Activated CD8-positive, alpha-beta memory T cell treated with anti-CD3 and anti-CD28 coated beads, Interleukin-2, amount 10 ng/mL, durations not matched to agents 7 days and 5 days (primary cell): Measurements from ENCODE around the gene ADAM15. TPM values are rescaled to one million over a fixed set of nuclear protein-coding genes. Genes with fewer than 3 reads are reported as not detected.

Experiments
- ATAC-seq: fragments of 150-1000 bp; cut with Tn5 transposase; one replicate; pipeline ENCODE4 v1.10.0; 2021; ENCODE audit warnings: moderate library complexity
- CTCF ChIA-PET: fragments of 350-600 bp; sonication (Branson Sonifier 250); formaldehyde crosslinking; loops from one replicate; lab custom pipeline; 2021; ENCODE audit warnings: antibody characterized with exemption; lab: Charles Lee
- DNase-seq: peaks from one replicate; pipeline ENCODE4 v3.0.0-alpha.2; 2020
- H3K27ac Mint-ChIP-seq: one replicate; pipeline ENCODE4 v1.8.0; 2021; ENCODE audit warnings: mild to moderate bottlenecking, mixed read lengths
- H3K27me3 Mint-ChIP-seq: one replicate; pipeline ENCODE4 v1.8.0; 2021; ENCODE audit warnings: mixed read lengths
- H3K36me3 Mint-ChIP-seq: one replicate; pipeline ENCODE4 v1.8.0; 2021; ENCODE audit warnings: mild to moderate bottlenecking, mixed read lengths
- H3K4me1 Mint-ChIP-seq: one replicate; pipeline ENCODE4 v1.8.0; 2021; ENCODE audit warnings: mixed read lengths
- H3K4me3 Mint-ChIP-seq: one replicate; pipeline ENCODE4 v1.8.0; 2021; ENCODE audit warnings: mild to moderate bottlenecking, moderate library complexity, mixed read lengths
- H3K9me3 Mint-ChIP-seq: one replicate; pipeline ENCODE4 v1.8.0; 2022; ENCODE audit warnings: low read depth, mixed read lengths
- total RNA-seq, 2 experiments: library from RNA; stranded (reverse); gene quantifications; one replicate each; pipeline ENCODE4 v1.2.3, GENCODE V29; 2021

ADAM15 gene
- total RNA-seq, 2 experiments from 2014 or later: 41.7 to 47.5 TPM

DNA sequence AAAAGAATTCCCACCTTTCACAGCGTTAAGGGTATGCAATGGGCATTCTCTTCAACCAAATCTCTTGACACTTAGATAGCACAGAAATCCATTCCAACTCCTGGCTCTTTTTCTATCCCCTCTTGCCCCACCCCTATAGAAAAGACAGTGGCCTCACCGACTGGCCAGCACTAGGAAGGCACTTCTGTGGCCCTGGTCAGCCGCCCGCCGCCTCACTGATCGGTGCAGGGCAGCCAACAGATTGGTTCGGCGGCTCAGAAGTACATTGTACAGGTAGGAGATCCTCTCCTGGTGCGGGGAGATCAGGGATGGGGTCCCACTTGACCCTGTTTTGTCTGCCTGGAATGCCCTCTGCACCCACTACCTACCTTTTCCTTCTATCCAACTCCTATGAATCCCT, 26.8 kb upstream of the ADAM15 start:
- Mint-ChIP-seq H3K27me3 (no peaks in the 10 kb centered on the region), H3K27ac (no peak overlapping the region), H3K9me3 (no peaks in the 10 kb centered on the region), H3K4me1 (peaks cover 2% of the 10 kb centered on the region), H3K4me3 (no peak overlapping the region), H3K36me3 (no peaks in the 10 kb centered on the region)
- DNase-seq: no peak
- ATAC-seq: no peak
- CTCF ChIA-PET: interaction anchor here (0.6 to 1.1 kb wide), 2 partner anchors 21 to 69 kb away, joined by 3 read pairs; partner anchors contain the start of gene PBXIP1

DNA sequence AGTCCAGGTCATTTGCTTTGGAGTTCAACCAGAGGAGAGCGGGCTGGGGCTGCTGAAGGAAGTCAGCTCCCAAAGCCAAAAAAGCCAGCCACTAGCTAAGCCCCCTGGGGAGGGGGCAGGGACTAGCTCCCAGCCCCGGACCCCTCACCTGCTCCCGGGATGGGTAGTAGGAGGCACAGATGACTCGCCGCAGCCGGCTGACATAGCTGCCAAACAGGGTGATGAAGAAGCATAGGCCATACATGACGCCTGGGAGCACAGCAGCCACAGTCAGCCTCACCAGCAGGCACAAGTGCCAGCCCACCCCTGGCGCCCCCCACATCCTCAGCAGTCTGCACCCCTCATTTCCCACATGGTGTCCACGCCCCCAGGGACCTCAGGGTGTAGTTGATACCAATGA, 25.0 kb upstream of the ADAM15 start:
- no peak for ATAC-seq
- CTCF ChIA-PET: interaction anchor here (1.1 to 1.5 kb wide), 2 partner anchors 9 to 10 kb away, joined by 3 to 12 read pairs; no protein-coding TSS in a partner anchor
- no peaks in the 10 kb centered on the region for H3K27me3 Mint-ChIP-seq
- H3K4me3 Mint-ChIP-seq: no peak overlapping the region
- no peaks in the 10 kb centered on the region for H3K9me3 Mint-ChIP-seq
- no peaks in the 10 kb centered on the region for H3K36me3 Mint-ChIP-seq
- DNase-seq: no peak
- H3K4me1 Mint-ChIP-seq: peaks cover 2% of the 10 kb centered on the region
- H3K27ac Mint-ChIP-seq: no peak overlapping the region

DNA sequence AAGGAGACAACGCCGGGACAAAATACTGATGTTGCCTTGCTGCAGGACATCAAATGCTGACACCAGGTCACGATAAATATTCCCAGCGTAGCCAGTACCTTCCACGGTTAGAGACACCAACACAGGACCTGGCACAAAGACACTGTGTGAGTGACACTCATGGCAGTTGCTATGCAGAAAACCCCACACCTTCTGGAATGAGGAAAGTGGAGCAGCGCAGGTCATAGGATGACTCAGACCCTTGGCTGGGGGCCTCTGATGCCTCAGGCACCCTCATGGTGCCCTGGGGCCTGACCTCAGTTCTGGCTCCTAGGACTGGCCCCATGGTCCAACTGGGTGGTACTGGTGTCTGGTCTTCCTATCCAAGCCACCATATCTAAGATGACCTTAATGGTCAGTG, 24.5 kb upstream of the ADAM15 start:
- H3K4me3 Mint-ChIP-seq: no peak overlapping the region
- H3K4me1 Mint-ChIP-seq: peaks cover 2% of the 10 kb centered on the region
- no peaks in the 10 kb centered on the region for H3K36me3 Mint-ChIP-seq
- no peak overlapping the region for H3K27ac Mint-ChIP-seq
- ATAC-seq (no peak), DNase-seq (no peak)
- H3K27me3 Mint-ChIP-seq: no peaks in the 10 kb centered on the region
- H3K9me3 Mint-ChIP-seq: no peaks in the 10 kb centered on the region
- CTCF ChIA-PET: interaction anchor here (1.1 kb wide), 1 partner anchor 9 kb away, joined by 12 read pairs; no protein-coding TSS in a partner anchor

DNA sequence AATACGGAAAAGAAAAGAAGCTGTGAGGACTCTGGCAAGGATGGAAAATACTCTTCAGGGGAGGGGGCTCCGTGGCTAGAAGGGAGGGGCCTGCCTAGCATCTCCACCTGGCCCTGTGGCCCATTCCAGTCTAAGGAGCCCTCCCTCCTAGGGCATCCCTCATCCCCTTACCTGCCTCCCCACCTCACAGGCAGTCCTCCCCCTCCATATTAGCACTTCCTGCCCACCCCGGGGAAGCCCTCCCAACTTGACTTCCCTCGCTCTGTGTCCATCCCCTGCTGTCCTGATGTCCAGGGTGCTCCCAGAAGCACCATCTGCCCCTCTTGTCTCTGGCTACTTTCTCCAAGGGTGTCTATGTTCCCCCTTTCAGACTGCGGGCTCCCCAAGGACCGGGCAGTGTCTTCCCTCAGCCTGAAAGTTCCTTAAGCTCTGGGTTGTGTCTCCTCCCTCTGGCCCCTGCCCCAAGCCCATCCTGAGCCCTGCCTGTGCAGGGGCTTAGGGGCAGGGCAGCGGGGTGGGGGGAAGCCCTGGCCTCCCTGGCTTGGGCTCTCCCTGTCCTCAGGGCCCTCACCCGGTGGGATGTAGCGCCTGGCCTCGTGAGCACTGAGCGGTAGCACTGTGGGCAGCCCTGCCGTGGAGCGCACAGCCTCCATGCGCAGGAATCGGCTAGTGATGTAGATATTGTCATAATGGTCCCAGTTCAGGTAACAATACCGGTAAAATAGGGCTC, 21.4 kb upstream of the ADAM15 start:
- no peaks in the 10 kb centered on the region for H3K9me3 Mint-ChIP-seq
- DNase-seq: no peak
- no peaks in the 10 kb centered on the region for H3K36me3 Mint-ChIP-seq
- no peak for ATAC-seq
- no peak overlapping the region for H3K27ac Mint-ChIP-seq
- H3K4me3 Mint-ChIP-seq: no peak overlapping the region
- H3K27me3 Mint-ChIP-seq: peaks cover 6% of the 10 kb centered on the region
- H3K4me1 Mint-ChIP-seq: no peaks in the 10 kb centered on the region
- CTCF ChIA-PET: interaction anchor here (1.6 to 3.8 kb wide), 3 partner anchors 12 to 14 kb away, joined by 6 to 12 read pairs (median 9); no protein-coding TSS in a partner anchor

DNA sequence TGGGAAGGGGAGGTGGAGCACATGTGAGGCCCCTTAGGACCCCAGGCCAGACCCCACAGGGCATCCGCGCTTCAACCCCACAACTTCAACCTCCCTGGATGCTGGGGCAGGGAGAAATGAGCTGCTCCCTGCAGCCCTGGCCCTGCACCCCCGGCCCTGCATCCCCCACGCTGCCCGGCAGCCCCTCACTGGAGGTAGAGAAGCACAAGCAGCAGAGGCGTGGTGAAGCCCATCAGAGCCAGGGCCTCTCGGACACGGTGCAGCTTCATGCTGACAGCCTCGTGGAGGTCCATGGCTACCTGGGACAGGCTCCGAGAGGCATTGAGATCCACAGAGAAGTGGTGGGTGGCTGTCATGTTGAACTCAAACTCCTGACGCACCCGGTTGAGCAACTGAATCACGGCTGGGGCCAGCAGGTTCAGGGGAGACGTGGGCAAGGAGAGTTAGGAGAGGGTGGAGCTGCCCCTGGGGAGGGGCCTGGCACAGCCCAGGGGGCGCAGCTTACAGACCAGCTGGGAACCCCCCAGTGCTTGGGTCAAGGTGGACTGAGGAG, 20.8 kb upstream of the ADAM15 start:
- DNase-seq: no peak
- Mint-ChIP-seq H3K27me3 (peaks cover 11% of the 10 kb centered on the region), H3K4me3 (no peak overlapping the region), H3K4me1 (no peaks in the 10 kb centered on the region), H3K36me3 (no peaks in the 10 kb centered on the region), H3K27ac (no peak overlapping the region), H3K9me3 (no peaks in the 10 kb centered on the region)
- peak; percentile 22 for ATAC-seq
- CTCF ChIA-PET: interaction anchor here (1.6 to 3.8 kb wide), 2 partner anchors 13 to 14 kb away, joined by 6 to 12 read pairs; no protein-coding TSS in a partner anchor

DNA sequence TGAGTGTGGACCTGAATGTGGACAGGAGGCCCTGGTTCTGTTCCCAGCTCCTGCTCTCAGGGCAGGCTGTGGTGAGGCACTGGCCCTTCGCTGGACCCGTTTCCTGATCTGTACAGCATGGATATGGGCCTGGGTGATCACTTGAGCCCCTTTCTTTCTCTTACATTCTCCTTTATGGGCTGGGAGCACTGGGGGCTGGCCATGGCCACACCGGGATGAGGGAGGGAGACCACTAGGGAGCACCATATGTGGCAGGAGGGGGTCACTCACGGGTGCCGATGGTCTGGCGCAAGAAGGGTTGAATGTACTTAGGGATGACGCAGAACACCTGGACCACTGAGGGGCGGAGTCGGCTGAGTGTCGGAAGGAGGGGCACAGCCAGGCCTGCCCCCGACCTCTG, 20.2 kb upstream of the ADAM15 start:
- peaks cover 13% of the 10 kb centered on the region for H3K27me3 Mint-ChIP-seq
- no peaks in the 10 kb centered on the region for H3K9me3 Mint-ChIP-seq
- no peaks in the 10 kb centered on the region for H3K4me1 Mint-ChIP-seq
- ATAC-seq: no peak
- DNase-seq: no peak
- no peaks in the 10 kb centered on the region for H3K36me3 Mint-ChIP-seq
- no peak overlapping the region for H3K4me3 Mint-ChIP-seq
- CTCF ChIA-PET: interaction anchor here (1.6 to 3.8 kb wide), 2 partner anchors 13 kb away, joined by 6 to 12 read pairs; no protein-coding TSS in a partner anchor
- no peak overlapping the region for H3K27ac Mint-ChIP-seq

GRCh38 chr1:155032886-155033285, 18.2 kb upstream of the ADAM15 start:
- DNase-seq (no peak), ATAC-seq (no peak)
- Mint-ChIP-seq H3K4me3 (no peak overlapping the region), H3K36me3 (no peaks in the 10 kb centered on the region), H3K4me1 (no peaks in the 10 kb centered on the region), H3K9me3 (no peaks in the 10 kb centered on the region), H3K27me3 (peaks cover 21% of the 10 kb centered on the region), H3K27ac (no peak overlapping the region)
- CTCF ChIA-PET: interaction anchor here (0.7 to 1.8 kb wide), 5 partner anchors 11 to 52 kb away, joined by 3 to 13 read pairs (median 4); partner anchors contain the start of gene ADAM15

GRCh38 chr1:155033524-155033923, 17.6 kb upstream of the ADAM15 start, which contains the start of the genes DCST1 and DCST2:
Gene DCST1, plus strand, starts transcription at chr1:155033824. Its CDS starts 213 bp downstream, at chr1:155034037.
Gene DCST2, minus strand, starts transcription at chr1:155033781. Its CDS starts 80 bp downstream, at chr1:155033701.
- H3K4me1 Mint-ChIP-seq: no peaks in the 10 kb centered on the region
- ATAC-seq (no peak), DNase-seq (no peak)
- no peak within 1 kb of the TSS for H3K4me3 Mint-ChIP-seq
- peaks cover 26% of the 10 kb centered on the region for H3K27me3 Mint-ChIP-seq
- no peaks in the 10 kb centered on the region for H3K9me3 Mint-ChIP-seq
- CTCF ChIA-PET: interaction anchor here (0.9 to 1.8 kb wide), 4 partner anchors 10 to 51 kb away, joined by 3 to 13 read pairs (median 4); no protein-coding TSS in a partner anchor
- no peak within 1 kb of the TSS for H3K27ac Mint-ChIP-seq
- no peaks in the 10 kb centered on the region for H3K36me3 Mint-ChIP-seq

- H3K27me3 Mint-ChIP-seq: peaks cover 28% of the 10 kb centered on the region
- no peak for DNase-seq
- H3K4me1 Mint-ChIP-seq: peaks cover 4% of the 10 kb centered on the region
- no peaks in the 10 kb centered on the region for H3K9me3 Mint-ChIP-seq
- no peak overlapping the region for H3K4me3 Mint-ChIP-seq
- no peak overlapping the region for H3K27ac Mint-ChIP-seq
- no peak for ATAC-seq
- no peaks in the 10 kb centered on the region for H3K36me3 Mint-ChIP-seq
- CTCF ChIA-PET: interaction anchor here (0.7 to 1.9 kb wide), 3 partner anchors 11 to 17 kb away, joined by 3 to 9 read pairs (median 7); partner anchors contain the start of gene ADAM15
Observed at GRCh38 chr1:155034318-155035208, 16.6 kb upstream of the ADAM15 start.

- Mint-ChIP-seq H3K36me3 (no peaks in the 10 kb centered on the region), H3K27me3 (peaks cover 30% of the 10 kb centered on the region), H3K27ac (no peak overlapping the region), H3K4me1 (peaks cover 4% of the 10 kb centered on the region), H3K4me3 (no peak overlapping the region), H3K9me3 (no peaks in the 10 kb centered on the region)
- ATAC-seq (no peak), DNase-seq (no peak)
- CTCF ChIA-PET: no interaction called here
Observed at GRCh38 chr1:155035936-155036335, 15.2 kb upstream of the ADAM15 start.

DNA sequence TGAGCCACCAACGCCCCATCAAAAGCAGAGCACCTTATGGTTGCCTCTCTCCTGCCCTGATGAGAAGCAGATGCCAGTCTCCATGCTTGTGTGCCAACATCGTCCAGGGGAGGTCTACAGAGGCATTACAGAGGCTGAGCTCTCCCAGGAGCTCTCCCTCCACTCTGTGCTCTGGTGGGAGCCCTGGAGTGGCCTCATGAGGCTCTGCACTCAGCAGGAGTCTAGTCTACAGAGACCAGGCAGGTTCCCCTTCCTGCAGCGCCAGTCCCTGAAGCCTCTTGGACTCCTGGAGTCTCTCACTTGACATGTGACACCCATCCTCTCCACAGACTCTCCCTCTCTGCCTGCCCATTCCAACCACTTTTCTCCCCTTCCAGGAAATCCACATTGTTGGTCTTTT, 14.1 kb upstream of the ADAM15 start:
- no peak overlapping the region for H3K4me3 Mint-ChIP-seq

GRCh38 chr1:155037851-155038441, 13.2 kb upstream of the ADAM15 start:
- no peak overlapping the region for H3K27ac Mint-ChIP-seq
- H3K4me1 Mint-ChIP-seq: peaks cover 4% of the 10 kb centered on the region
- H3K4me3 Mint-ChIP-seq: no peak overlapping the region
- H3K27me3 Mint-ChIP-seq: peaks cover 33% of the 10 kb centered on the region
- CTCF ChIA-PET: interaction anchor here (2.2 to 18.1 kb wide), 3 partner anchors 21 to 47 kb away, joined by 7 to 323 read pairs (median 13); partner anchors contain the start of genes ADAM15 and EFNA4
- ATAC-seq: no peak
- H3K36me3 Mint-ChIP-seq: no peaks in the 10 kb centered on the region
- H3K9me3 Mint-ChIP-seq: no peaks in the 10 kb centered on the region
- DNase-seq: no peak

More for the DNA sequence above, 14.1 kb upstream of the ADAM15 start:
- Mint-ChIP-seq H3K4me1 (peaks cover 4% of the 10 kb centered on the region), H3K9me3 (no peaks in the 10 kb centered on the region), H3K27me3 (peaks cover 33% of the 10 kb centered on the region), H3K36me3 (no peaks in the 10 kb centered on the region), H3K27ac (no peak overlapping the region)
- CTCF ChIA-PET: interaction anchor here (2.6 to 18.1 kb wide), 2 partner anchors 20 to 21 kb away, joined by 13 to 323 read pairs; partner anchors contain the start of genes ADAM15 and EFNA4
- no peak for ATAC-seq
- no peak for DNase-seq
